GM18907 (cell line): Measurements from ENCODE around the gene SLC15A5.

ENCODE experiments used
- ATAC-seq: cut with Tn5 transposase; IDR thresholded peaks from one replicate; pipeline ENCODE4 v1.9.1; 2021; ENCODE audit warnings: mild to moderate bottlenecking, moderate library complexity; ENCODE audit not compliant: unreplicated experiment

The SLC15A5 gene

DNA sequence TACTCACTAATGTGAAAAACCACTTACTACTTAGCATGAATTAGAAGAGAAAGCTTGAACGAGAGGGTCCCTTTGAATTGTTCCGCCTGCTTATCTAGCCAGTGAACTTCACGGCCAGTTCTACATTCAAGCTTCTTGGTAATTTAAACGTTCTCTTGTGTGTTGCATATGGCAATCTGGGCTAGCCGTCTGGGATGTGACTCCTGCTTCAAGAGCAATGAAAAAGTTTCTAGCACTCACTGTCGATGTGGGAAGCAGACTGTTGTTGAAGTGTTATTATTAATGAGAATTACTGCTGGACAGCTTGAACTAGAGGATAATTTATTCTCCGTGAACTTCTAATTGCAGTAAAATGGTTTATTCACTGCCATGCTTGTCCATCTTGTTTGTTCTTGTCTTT lies 93.9 kb downstream of the SLC15A5 start:
- ATAC-seq: no peak

DNA sequence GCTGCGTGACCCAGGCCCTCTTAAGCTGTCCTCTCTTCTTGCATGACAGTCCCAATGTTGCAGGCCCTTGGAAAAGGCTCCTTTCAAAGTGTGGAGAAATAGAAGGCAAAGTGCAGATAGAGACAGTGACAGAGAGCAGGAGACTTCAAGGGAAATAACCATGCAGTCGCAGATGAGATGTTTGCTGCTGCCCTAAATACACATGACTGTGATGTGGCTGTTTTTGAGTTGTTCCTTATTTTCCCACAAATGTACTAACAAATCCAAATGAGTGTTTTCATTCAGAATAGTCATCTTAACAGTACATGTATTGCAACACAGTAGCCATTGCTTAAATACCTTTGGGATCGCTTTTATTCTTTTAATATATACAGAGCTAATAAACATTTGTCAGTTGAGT lies 101.6 kb downstream of the SLC15A5 start:
- ATAC-seq: no peak

DNA sequence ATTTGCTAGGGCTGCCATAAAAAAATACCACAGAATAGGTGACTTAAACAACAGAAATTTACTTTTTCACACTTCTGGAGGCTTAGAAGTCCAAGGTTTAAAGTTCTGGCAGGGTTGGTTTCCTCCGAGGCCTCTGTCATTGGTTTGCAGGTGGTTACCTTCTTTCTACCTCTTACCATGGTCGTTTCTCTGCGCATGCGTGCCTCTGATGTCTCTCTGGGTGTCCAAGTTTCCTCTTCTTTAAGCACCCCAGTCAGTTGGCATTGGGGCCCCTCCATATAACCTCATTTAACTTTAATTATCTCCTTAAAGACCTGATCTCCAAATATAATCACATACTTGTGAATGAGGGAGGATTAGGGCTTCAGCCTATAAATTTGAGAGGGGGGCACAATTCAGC lies 103.2 kb downstream of the SLC15A5 start:
- ATAC-seq: no peak

DNA sequence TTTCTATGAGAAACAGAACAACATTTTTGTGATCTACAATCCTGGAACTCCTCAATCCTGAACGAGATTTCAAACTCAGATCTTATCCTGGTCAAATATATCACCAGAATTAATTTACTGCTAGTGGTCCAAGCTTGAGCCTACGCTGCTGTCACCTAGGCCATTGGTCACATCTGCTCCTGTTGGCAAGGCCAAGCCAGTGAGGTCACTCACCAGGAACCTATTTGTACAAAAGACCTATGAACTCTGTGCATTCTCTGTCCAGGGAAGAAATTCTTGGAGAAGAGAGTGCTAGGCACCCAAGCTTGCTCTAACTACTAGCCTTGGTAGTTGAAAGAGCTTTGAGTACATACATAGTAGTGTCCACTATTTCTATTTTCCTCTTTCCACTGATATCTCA lies 106.1 kb downstream of the SLC15A5 start:
- ATAC-seq: no peak

DNA sequence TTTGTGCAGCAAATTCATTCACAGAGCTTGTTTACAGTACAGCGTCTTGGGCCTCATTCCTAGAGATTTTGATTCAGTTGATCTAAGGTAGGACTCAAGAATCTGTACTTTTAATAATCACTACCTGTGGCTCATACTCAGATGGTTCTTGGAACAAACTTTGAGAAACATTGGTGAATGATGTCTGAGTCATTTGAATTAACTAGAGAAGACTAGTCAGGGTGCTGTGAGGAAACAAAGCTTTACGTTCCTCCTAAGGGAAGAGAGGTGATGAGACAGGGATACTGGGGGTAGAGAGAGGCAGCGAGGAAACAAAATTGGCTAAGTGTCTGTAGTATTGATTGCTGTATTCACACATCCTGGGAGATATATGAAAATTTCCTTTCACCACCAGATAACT lies 109.4 kb downstream of the SLC15A5 start:
- ATAC-seq: no peak

DNA sequence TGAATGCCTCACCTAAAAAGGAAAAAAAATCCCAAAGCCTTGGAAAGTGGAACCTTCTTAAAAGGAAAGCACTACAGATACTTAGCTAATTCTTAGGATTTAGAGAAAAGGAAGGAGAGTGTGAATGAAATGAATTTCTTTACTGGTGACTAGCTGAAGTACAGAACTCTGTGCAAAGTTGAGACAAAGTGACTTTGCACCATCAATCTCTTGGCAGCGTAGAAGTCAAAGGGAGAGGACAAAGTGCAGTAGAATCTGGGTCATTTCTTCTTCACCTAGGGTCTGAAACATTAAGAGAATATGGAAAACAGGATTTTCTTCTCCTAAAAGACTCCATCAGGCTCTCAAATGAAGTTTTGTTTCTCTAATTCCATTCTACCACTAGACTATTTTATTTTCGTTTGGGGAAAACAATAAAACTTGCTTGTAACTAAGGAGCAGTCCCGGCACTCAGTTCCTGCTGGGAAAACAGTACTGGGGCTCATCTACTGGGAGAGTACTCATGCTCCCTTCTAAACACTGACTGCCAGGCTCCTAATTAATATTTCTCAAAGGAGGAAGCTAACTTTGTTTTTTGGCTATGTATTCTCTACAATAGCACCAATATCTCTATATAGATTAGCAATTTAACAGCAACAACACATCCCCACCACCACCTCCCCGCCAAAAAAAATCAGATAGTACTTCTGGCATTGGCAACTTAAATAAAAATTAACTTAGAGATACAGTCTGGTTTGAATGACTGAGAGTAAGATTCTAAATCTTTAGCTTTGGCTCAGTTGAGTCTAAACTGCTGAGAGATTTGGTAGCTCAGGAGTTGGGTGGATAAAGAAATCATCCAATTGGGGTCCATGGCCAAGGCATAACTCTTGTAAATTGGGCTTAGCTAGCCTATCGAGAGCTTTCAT lies 110.7 kb downstream of the SLC15A5 start:
- no peak for ATAC-seq

DNA sequence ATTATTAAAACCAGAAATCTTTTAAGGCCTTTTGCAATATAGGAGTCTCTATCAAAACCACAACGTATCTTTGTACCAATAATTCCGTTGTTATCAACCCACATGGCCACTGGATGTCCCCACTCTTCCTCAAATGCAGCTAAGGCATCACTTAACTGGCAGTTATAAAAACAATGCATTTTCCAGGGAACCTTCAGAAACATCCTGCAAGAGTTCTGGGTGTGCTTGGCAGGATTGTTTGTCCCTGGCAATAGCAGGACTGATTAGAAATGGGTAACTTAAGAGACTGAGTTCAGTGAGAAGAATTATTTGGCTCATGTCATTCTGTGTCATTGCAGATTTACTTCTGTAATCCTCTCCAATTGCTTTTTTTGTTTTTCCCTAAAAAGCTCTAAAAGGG lies 112.0 kb downstream of the SLC15A5 start:
- ATAC-seq: peak; percentile 57

- no peak for ATAC-seq
These were observed 113.6 kb downstream of the SLC15A5 start for GRCh38 chr12:16163901-16164300.

DNA sequence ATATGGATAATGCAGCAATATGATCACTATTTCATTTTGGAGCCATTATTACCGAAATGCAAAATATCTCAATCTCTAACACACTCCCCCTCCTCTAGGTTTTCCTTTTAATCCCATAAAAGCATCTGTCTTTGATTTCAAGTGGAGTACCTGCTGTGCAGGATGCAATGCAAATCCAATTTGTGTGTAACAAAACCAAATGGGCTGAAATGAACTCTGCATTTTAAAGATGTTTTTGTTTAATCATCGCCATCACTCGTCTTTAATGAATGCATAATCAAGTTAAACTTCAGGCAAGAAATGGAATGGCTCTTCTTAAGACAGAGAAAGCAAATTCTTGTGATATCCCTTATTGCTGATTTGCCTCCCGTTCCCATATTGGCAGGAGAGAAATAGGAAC lies 114.3 kb downstream of the SLC15A5 start:
- ATAC-seq: no peak

- ATAC-seq: no peak
These were observed 117.9 kb downstream of the SLC15A5 start for GRCh38 chr12:16159571-16159970.

DNA sequence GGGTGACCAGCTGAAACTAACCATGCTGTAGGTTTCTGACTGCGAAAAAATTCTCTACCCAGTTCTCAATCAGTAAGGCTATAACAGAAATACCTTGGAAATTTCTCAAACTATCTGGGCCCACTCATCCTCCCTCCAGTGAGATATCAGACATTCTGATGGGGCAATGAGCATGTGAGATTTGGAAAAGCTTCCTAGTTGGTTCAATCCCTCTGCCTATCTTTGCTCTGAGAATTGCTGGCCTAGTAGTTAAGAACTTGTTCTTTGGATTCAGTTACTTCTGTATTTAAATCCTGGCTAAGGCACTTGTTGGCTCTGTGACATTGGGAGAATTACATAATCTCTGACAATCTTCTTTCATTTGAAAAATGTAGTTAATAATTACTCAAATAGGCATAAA lies 119.4 kb downstream of the SLC15A5 start:
- ATAC-seq: no peak

- ATAC-seq: no peak
These were observed 121.5 kb downstream of the SLC15A5 start for GRCh38 chr12:16155938-16156337.

DNA sequence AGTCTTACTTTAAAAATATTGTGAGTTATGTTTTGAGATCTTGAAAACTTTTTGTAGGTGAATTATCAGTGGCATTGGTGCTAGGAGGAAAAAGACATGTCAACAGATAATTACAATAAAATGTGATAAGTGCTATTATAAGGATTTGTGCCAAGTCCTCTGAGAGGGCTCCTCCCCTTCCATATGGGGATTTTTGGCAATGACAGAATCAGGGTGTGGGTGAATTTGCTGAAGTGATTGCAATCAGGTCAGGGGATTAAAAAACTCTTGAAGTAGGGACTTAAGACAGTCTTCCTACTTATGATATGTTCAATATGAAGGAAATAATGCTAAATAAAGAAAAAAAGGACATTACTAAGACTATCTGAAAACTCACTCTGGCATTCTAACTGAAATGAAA lies 122.5 kb downstream of the SLC15A5 start:
- ATAC-seq: no peak

GRCh38 chr12:16152885-16153673 lies 124.4 kb downstream of the SLC15A5 start:
- no peak for ATAC-seq

GRCh38 chr12:16150276-16150675 lies 127.2 kb downstream of the SLC15A5 start:
- no peak for ATAC-seq

DNA sequence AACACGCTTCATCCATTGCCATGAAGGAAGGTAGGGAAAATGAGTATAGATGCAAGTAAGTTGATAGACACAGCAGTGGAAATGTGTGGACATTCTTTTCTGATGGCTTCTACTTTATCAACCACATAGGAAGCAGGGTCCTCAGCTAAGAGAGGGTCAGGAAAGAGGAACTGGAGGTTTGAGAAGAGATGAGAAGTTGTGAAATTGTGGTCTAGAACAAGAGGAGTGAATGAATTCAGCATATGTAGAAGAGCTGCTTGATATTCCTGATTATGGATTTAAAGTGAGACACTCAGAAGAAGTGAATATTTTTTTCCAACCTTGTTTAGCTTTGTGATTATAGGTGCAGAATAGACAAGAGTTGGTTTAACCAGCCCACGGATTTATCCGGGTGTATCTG lies 128.5 kb downstream of the SLC15A5 start:
- ATAC-seq: no peak
